Sigmoid colon (tissue), 7 donors: ENCODE measurements around the gene SOBP. TPM values are rescaled to one million over a fixed set of nuclear protein-coding genes. Genes with fewer than 3 reads are reported as not detected.

Experiments used
- DNase-seq: peaks from one replicate; pipeline ENCODE4 v3.0.0-alpha.2; 2019
- H3K27ac ChIP-seq, 4 donors: fragments of 200-600 bp; sonication (generic); one replicate each; pipeline ENCODE4 v1.5.1; 2016 to 2019; ENCODE audit warnings: mild to moderate bottlenecking in 1 of 4
- H3K27me3 ChIP-seq, 3 donors: fragments of 200-600 bp; sonication (generic); one replicate each; pipeline ENCODE4 v1.5.1; 2019; ENCODE audit warnings: mild to moderate bottlenecking in 1 of 3
- H3K36me3 ChIP-seq, 4 donors: fragments of 200-600 bp; sonication (generic); one replicate each; pipeline ENCODE4 v1.5.1; 2016 to 2019
- H3K4me1 ChIP-seq, 4 donors: fragments of 200-600 bp; sonication (generic); one replicate each; pipeline ENCODE4 v1.5.1; 2017 to 2019
- H3K4me3 ChIP-seq, 4 donors: fragments of 200-600 bp; sonication (generic); one replicate each; pipeline ENCODE4 v1.5.1; 2017 to 2019; ENCODE audit warnings: mild to moderate bottlenecking in 2 of 4, moderate library complexity in 1 of 4
- H3K9me3 ChIP-seq, 4 donors: fragments of 200-600 bp in 3 of 4; sonication (generic) in 3 of 4; one replicate each; pipeline versions ENCODE4 v1.5.1 to v1.6.1; 2013 to 2019
- EP300 ChIP-seq, 4 donors: sonication (generic); formaldehyde crosslinking; IDR thresholded peaks; one replicate each; pipeline ENCODE4 v1.6.1; 2017; ENCODE audit warnings: antibody characterized with exemption in 4 of 4
- POLR2A ChIP-seq, 2 donors: fragments of 450-650 bp; IDR thresholded peaks; one replicate each; pipeline ENCODE4 v1.6.1; 2016; ENCODE audit warnings: antibody characterized with exemption in 2 of 2, mild to moderate bottlenecking in 2 of 2, moderate library complexity in 2 of 2
- POLR2AphosphoS5 ChIP-seq, 4 donors: sonication (generic); formaldehyde crosslinking; IDR thresholded peaks; one replicate each; pipeline ENCODE4 v1.6.1; 2017; ENCODE audit warnings: antibody characterized with exemption in 4 of 4
- WGBS, 2 donors: extraction: QIAGEN DNeasy Blood & Tissue Kit; methylation state at CpG; one replicate each; pipeline ENCODE4 v1.1.7; 2013; 5-methylcytosine and 5-hydroxymethylcytosine counted together
- intact Hi-C: fragments of 100-400 bp; cut with DNase I; formaldehyde crosslinking; loops from one replicate; pipeline ENCODE4 v1.15.1; 2023
- polyA plus RNA-seq, 3 donors: library from polyadenylated mRNA; stranded (reverse); fragments of 200-250 nt; gene quantifications; one replicate each; pipeline ENCODE4 v1.2.3, GENCODE V29; 2013
- total RNA-seq, 4 donors: library from RNA; depleted of rRNA; stranded (reverse); fragments of >200 nt; gene quantifications; one replicate each; pipeline ENCODE4 v1.1.0, GENCODE V29; 2016
- TF ChIP-seq, protein P1 (sequence below), 4 experiments: fragments of 450-650 bp in 3 of 4; fragments of 200-600 bp in 1 of 4; IDR thresholded peaks; one replicate each; pipeline ENCODE4 v1.5.1; 2016 to 2019; ENCODE audit warnings: antibody characterized with exemption in 4 of 4, mild to moderate bottlenecking in 3 of 4, moderate library complexity in 2 of 4
- donor health status: healthy with polysubstance abuse.
- donor health status: Bipolar disorder and iron deficiency.
- donor health status: healthy.

SOBP gene
- total and polyA plus RNA-seq, 7 donors, result 1.2 to 38.5 (median 16.8) TPM

DNA sequence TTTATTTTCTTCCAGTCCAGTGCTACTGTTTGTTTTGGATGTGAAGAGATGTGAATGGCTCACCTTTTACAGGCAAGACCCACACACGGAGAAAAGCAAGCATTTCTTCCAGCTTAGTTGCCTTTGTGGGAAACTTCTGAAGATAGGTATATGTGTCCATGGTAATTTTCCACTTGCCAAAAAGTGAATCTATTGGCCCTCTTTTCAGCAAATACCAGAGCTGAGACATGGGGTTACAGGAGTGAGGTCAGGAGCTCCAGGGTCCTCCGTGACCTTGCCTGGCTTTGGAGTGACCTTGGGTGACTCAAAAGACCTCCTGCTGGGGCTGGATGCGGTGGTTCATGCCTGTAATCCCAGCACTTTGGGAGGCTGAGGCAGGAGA lies 167.4 kb downstream of the SOBP start:
- TF ChIP-seq POLR2A (IDR thresholded peaks at IDR 0.05), result no peak
- TF ChIP-seq, protein P1, sequence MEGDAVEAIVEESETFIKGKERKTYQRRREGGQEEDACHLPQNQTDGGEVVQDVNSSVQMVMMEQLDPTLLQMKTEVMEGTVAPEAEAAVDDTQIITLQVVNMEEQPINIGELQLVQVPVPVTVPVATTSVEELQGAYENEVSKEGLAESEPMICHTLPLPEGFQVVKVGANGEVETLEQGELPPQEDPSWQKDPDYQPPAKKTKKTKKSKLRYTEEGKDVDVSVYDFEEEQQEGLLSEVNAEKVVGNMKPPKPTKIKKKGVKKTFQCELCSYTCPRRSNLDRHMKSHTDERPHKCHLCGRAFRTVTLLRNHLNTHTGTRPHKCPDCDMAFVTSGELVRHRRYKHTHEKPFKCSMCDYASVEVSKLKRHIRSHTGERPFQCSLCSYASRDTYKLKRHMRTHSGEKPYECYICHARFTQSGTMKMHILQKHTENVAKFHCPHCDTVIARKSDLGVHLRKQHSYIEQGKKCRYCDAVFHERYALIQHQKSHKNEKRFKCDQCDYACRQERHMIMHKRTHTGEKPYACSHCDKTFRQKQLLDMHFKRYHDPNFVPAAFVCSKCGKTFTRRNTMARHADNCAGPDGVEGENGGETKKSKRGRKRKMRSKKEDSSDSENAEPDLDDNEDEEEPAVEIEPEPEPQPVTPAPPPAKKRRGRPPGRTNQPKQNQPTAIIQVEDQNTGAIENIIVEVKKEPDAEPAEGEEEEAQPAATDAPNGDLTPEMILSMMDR (IDR thresholded peaks at IDR 0.05), result no peak
- TF ChIP-seq EP300 (IDR thresholded peaks at IDR 0.05), result no peak
- TF ChIP-seq POLR2AphosphoS5 (IDR thresholded peaks at IDR 0.05), result no peak
- intact Hi-C loops, result loop anchor here (5.0 to 10.0 kb wide), 2 partner anchors 165 to 203 kb away; partner anchors contain the start of genes PDSS2 and SOBP
- 81 to 87% methylated on average over 3 of the region's 3 CpGs for WGBS, 2 donors
- Histone ChIP-seq H3K4me1 (peaks cover 0 to 26% (median 19%) of the 10 kb centered on the region in 4 donors), H3K9me3 (no peaks in the 10 kb centered on the region), H3K4me3 (peak overlapping the region in 1 of 4 donors; percentile 4), H3K27ac (peak overlapping the region in 3 of 4 donors; percentile 41 to 74 (median 66)), H3K27me3 (no peaks in the 10 kb centered on the region), H3K36me3 (no peaks in the 10 kb centered on the region)
- no peak for DNase-seq

DNA sequence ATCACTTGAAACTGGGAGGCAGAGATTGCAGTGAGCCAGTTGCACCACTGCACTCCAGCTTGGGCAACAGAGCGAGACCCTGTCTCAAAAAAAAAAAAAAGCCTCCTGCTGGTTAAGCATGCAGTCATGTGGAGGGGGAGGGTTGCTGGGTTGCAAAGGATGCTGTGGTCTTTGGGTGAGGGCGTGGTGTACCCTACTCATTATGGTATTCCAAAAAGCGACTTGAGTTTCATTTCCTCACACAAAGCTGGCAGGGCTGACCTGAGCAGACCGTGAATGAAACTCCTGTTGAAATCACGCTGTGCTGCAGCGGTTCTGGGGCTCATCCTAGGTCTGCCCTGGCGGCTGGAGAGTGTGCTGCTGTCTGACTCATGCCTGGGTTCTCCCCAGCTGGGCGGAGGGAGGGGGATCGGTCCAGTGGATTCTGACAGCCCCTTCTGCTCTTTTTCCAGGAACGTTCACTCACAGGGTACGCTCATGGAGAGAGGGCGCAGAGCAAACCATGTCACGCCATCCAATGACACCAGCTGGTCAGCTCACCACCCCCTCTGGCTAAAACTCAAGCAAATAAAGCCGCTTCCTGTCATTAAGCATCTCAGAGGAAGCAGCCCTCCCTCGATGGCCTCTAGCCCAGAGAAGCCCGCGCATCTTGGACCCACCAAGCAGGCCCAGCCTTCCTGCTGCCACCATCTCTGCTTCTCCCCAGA lies 168.0 kb downstream of the SOBP start:
- H3K27ac ChIP-seq, result peak overlapping the region; percentile 18 to 74 (median 54)
- H3K4me1 ChIP-seq, result peaks cover 0 to 22% (median 17%) of the 10 kb centered on the region in 4 donors
- intact Hi-C loops, result loop anchor here (5.0 to 10.0 kb wide), 2 partner anchors 166 to 203 kb away; partner anchors contain the start of genes PDSS2 and SOBP
- no peaks in the 10 kb centered on the region for H3K27me3 ChIP-seq
- WGBS, 2 donors, result 45 to 75% methylated on average over 17 of the region's 17 CpGs
- peak; percentile 88 for DNase-seq
- H3K9me3 ChIP-seq, result no peaks in the 10 kb centered on the region
- H3K36me3 ChIP-seq, result no peaks in the 10 kb centered on the region
- peak overlapping the region in 2 of 4 donors; percentile 4 to 20 for H3K4me3 ChIP-seq
- peak in 2 of 4 donors; percentile 28 to 40 for TF ChIP-seq POLR2AphosphoS5 (IDR thresholded peaks at IDR 0.05)
- no peak for TF ChIP-seq POLR2A (IDR thresholded peaks at IDR 0.05)
- TF ChIP-seq EP300 (IDR thresholded peaks at IDR 0.05), result no peak
- TF ChIP-seq, protein P1 (IDR thresholded peaks at IDR 0.05), result peak in 3 of 4 experiments; percentile 8 to 43 (median 20)

DNA sequence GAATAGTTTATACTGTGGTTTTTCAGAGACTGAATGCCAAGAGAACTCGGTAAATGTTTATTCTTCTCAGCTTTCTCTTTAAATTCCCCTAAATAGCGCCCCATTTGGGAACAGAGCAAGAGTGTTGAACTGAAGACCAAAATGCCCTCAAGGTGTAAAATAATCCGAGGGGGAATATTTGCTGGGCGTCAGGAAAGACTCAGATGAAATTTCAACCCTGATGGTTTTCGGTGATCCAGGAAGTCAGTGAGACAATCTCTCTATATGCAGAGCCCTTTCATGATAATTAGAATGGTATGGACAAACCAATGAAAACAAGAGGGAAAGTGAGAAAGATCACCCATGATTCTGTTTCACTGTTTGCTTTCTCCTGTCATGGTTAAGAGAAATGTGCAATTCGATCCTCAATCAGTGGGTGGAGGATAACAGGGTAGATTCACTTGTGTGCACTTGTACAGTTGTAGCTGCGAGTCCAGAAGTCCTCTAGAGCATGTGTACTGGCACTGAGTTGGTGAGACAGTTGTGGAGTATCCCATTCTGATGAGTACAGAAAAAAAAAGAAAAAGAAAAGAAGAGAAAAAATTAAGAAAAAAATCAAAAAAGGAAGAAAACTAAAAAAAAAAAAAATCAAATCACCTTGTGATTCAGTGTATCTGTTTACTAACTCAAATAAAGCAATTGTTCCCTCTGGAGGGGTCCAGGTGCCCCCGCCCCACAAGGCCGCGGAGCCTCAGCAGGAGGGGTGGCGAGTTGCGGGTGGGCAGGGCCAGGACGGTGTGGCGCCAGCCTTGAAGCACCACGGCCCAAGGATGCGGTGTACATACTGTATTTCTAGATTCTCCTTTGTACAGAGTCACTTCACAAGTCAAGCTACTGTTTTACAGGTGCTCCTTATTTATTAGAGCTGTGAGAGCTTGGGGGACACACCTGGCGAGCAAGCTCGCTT lies 169.3 kb downstream of the SOBP start:
- peak overlapping the region in 3 of 4 donors; percentile 41 to 74 (median 66) for H3K27ac ChIP-seq
- no peaks in the 10 kb centered on the region for H3K36me3 ChIP-seq
- no peak for DNase-seq
- intact Hi-C loops, result loop anchor here (5.0 to 10.0 kb wide), 2 partner anchors 167 to 204 kb away; partner anchors contain the start of genes PDSS2 and SOBP
- TF ChIP-seq, protein P1 (IDR thresholded peaks at IDR 0.05), result no peak
- TF ChIP-seq EP300 (IDR thresholded peaks at IDR 0.05) (no peak), POLR2A (IDR thresholded peaks at IDR 0.05) (no peak), POLR2AphosphoS5 (IDR thresholded peaks at IDR 0.05) (no peak)
- 85 to 87% methylated on average over 18 of the region's 18 CpGs for WGBS, 2 donors
- no peaks in the 10 kb centered on the region for H3K27me3 ChIP-seq
- H3K9me3 ChIP-seq, result no peaks in the 10 kb centered on the region
- H3K4me3 ChIP-seq, result no peak overlapping the region
- peaks cover 0 to 20% (median 15%) of the 10 kb centered on the region in 4 donors for H3K4me1 ChIP-seq

DNA sequence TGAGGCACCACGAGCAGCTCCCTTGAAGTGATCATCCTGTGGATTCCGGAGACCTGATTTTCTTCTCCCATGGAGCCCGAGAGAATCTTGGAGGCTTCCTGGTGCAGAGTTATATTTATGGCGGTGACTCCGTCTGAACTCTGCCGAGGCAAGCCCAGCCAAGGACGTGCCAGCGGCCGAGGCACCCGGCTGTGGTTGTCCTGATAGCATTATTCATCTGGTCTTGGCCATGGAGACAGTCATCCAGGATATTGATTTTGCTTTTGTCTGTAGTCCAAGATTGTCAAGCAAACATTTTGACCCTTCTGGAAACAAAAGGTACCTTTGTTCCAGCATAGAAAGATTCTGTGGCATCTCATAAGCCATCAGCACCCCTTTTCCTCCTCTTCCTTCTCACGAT lies 170.9 kb downstream of the SOBP start:
- 91 to 95% methylated on average over 11 of the region's 11 CpGs for WGBS, 2 donors
- Histone ChIP-seq H3K27ac (no peak overlapping the region), H3K4me1 (peaks cover 0 to 20% (median 15%) of the 10 kb centered on the region in 4 donors), H3K36me3 (no peaks in the 10 kb centered on the region), H3K4me3 (no peak overlapping the region), H3K9me3 (no peaks in the 10 kb centered on the region), H3K27me3 (no peaks in the 10 kb centered on the region)
- intact Hi-C loops, result no loop called here
- TF ChIP-seq POLR2A (IDR thresholded peaks at IDR 0.05) (no peak), EP300 (IDR thresholded peaks at IDR 0.05) (no peak), POLR2AphosphoS5 (IDR thresholded peaks at IDR 0.05) (no peak)
- TF ChIP-seq, protein P1 (IDR thresholded peaks at IDR 0.05), result no peak
- no peak for DNase-seq
